Fibroblast of gingiva (primary cell): ENCODE data around the gene SRM.
"Not testable (repeated sequence)": the region's sequence is repeated elsewhere in the genome, so short reads cannot be mapped to it uniquely, and the experiment has no call there.

ENCODE experiments used
- DNase-seq: peaks from one replicate; pipeline ENCODE4 v3.0.0-alpha.2; 2011; ENCODE audit warnings: low read depth

Gene SRM

DNA sequence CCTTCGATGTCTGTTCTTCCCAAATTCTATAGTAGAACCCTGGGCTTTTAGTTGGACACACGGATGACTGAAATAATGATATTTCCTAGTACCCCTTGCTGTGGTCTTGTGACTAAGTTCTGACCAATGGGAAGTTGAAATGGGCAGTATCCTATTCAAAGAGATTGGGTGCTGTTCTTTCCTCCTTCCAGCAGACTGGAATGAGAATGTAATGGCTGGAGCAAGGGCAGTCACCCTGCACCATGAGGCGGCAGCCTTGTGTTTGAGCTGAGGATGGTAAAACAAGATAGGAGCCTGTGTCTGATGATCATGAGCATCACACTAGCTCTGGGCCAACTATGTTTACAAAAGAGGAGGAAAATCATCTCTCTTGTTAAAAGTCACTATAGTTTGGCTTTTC lies 5.1 kb upstream of the SRM start:
- DNase-seq, result no peak

GRCh38 chr1:11063937-11064537 lies 4.2 kb upstream of the SRM start:
- not testable (repeated sequence) for DNase-seq

DNA sequence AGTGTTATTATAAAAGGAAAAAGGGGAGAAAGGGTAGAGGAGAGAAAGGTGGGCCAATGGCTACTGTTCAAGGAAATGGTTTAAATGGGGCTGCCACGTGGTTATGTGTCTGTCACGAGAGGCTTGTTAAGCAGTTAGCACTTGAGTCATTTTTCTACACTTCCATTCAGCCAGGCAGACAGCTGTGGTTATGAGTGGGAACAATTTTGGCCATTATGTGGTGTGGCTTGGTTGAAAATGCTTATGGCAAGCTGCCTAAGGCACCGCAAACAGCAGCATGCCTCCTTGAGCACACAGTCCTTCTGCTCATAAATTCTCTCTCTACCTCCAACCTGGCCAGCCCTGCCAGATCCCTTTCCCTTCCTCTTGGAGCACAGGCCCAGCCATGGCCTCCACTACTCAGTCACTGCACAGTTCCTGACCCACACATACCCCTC lies 3.2 kb upstream of the SRM start:
- DNase-seq, result peak; percentile 15

GRCh38 chr1:11061652-11062365 lies 2.0 kb upstream of the SRM start:
- DNase-seq, result no peak

DNA sequence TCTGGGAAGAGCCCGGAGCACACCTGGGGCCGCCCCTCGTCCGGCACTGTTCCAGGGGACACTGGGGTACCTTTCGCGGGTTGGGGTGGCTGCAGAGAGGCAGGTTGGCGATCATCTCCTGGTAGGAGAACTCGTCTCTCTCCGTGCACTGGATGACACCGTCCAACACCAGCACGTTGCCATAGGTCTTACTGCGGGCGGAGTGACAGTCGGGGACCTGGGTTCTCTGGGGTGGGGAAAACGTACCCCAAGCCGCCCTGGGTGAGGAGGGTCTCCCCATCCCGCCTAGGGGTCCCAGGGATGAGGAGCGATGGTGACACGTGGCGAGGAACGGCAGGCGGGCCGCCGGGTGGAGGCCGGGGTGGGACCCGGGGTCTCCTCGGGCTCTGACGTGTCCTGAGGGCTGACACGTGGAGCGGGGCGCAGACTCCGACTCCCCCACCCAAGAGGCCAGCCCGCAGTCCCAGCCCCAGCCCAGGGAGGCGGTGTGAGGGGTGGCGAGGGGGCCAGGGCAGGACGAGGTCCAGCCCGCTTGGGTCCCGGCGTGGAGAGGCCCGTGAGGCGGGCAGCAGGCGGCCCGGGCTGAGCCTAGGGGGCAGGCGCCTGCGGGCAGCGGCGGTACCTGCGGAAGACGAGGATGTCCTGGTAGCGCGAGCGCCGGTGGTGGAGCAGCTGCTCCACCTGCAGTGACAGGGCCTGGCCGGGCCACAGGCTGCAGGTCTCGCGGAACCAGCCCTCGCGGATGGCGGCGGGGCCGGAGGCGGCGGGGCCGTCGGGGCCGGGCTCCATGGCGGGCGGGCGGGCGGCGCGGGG lies 457 bp downstream of the SRM start:
- no peak for DNase-seq

DNA sequence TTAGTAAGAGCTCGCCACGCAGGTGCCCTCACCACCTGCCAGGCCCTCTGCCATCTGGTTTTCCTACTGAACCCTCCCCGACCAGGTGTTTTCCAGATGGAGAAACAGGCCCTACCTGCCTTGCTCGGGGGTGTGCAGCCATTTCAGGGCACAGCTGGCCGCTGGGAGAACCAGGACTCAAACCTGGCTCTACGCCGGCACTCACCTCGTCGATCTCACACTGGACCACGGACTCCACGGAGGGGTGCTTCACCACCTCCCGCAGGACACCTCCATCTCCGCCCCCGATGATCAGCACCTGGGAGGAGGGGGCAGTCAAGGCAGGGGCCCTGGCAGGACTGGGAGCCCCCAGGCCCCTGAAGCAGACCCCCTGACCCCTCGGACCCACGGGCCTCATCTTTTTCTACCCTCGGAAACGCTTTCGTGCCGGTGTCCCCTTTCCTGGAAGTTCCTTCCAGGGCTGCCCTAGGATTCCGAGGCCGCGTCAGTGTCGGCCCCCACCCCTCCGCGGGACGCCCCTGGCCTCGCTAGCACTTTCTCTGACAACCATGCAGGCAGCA lies 1.1 kb downstream of the SRM start:
- no peak for DNase-seq

DNA sequence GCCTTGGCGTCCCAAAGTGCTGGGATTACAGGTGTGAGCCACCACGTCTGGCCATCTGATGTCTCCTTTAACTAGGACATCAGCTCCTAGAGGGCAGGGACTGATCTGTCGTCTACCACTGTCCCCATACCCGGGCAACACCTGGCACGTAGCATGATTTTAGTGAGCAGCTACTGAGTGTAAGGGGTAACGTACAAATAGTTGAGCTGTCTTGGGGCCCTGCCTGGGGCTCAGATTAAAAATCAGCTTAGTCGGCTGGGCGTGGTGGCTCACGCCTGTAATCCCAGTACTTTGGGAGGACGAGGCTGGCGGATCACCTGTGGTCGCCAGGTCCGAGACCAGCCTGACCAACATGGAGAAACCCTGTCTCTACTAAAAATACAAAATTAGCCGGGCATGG lies 1.8 kb downstream of the SRM start:
- DNase-seq, result no peak

GRCh38 chr1:11057477-11057876 lies 2.3 kb downstream of the SRM start:
- DNase-seq, result no peak

DNA sequence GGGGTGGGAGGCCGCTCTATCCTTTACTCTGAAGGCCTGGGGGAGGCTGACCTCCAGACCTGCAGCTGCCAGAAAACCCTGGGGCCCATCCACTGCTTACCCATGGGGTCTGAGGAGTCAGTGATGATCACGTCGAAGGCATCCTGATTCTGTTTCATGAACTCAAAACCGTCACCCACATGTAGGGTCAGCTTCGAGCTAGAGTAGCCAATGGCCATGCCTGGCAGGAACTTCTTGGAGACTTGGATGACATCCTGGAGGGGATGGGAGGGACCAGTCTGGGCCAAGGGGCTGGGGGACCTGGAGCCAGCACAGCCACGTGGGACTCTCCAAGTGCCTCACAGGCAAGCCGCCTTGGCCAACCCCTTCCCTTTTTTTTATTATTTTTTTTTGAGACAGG lies 3.3 kb downstream of the SRM start:
- no peak for DNase-seq

- no peak for DNase-seq
Measured at GRCh38 chr1:11055676-11056075, 4.1 kb downstream of the SRM start.

GRCh38 chr1:11054666-11055065 lies 5.2 kb downstream of the SRM start:
- DNase-seq, result no peak

- DNase-seq, result no peak
Measured at GRCh38 chr1:11054181-11054580, 5.6 kb downstream of the SRM start.

GRCh38 chr1:11053758-11054137 lies 6.1 kb downstream of the SRM start:
- DNase-seq, result no peak

DNA sequence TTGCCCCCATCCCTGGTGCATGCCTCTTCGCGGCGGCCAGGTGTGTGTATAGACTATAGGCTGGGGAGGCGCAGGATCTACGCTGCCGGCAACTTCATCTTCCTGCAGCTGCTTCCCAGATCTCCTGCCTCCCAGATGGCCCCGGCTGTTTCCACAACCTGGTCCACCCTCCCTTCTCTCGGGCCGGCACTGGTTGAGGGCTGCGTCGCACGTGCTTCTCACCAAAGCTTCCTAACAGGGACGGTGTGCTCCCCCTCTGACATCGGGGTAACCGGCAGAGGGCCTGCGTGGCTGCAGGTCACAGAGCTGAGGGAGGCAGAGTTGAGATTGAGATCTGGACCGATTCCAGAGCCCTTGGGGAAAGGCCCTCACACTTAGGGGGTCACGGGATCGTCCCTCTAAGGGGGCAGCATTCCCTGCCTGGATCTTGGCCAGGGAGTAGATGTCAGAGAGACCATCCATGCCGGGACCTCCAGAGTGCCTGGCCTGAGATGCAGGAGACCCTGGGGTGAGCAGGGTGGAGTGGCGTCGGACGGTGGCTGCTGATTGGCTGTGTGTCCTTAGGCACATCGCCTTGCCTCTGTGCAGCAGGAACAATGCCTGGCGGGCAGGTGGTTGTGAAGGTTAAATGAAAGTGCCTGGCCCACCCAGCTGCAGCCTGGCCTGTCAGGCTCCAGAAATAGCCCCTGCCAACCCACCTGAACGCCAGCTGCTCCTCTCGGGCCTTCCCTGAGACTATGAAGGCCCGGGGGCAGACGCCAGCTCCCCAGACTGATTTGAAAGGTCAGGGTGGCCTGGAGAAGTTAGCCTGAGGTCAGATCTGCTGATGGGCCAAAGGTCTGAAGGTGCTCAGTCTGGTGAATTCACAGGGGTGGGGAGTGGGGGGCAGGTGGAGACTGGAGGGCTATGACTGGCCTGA lies 6.7 kb downstream of the SRM start:
- no peak for DNase-seq

DNA sequence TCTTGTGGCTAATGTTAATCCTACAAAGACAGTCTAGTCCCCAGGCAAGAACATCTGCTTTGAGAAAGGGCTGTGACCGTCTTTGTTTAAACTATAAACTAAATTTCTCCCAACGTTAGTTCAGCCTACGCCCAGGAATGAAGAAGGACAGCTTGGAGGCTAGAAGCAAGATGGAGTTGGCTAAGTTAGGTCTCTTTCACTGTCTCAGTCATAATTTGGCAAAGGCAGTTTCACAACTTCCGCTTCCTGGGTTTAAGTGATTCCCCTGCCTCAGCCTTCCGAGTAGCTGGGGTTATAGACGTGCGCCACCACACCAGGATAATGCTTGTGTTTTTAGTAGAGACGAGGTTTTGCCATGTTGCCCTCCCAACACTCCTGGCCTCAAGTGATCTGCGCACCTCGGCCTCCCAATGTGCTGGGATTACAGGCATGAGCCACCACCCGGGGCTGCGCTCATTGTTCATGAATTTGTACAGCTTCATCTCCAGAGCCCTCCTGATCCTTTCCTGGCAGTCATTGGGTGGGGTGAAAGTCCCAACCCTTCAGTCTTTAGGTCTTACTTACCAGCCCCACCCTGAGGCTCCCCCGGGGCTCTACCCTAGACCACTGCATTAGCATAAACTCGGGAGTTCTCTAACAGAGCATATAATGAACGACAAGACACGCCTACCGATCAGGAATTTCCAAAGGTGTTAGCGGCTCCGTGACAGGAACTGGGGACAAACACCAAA lies 7.9 kb downstream of the SRM start:
- DNase-seq, result no peak

DNA sequence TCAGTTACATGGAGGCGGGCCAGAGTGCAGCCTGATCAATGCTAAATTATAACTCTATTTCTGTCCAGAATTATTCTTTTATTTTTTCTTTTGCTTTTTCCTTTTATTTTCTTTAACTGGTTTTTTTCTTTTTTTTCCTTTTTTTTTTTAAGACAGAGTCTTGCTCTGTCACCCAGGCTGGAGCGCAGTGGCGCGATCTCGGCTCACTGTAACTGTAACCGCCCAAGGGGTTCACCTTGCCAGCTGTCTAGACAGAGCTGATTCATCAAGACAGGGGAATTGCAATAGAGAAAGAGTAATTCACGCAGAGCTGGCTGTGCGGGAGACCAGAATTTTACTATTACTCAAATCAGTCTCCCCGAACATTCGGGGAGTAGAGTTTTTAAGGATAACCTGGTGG lies 8.7 kb downstream of the SRM start:
- DNase-seq, result not testable (repeated sequence)

DNA sequence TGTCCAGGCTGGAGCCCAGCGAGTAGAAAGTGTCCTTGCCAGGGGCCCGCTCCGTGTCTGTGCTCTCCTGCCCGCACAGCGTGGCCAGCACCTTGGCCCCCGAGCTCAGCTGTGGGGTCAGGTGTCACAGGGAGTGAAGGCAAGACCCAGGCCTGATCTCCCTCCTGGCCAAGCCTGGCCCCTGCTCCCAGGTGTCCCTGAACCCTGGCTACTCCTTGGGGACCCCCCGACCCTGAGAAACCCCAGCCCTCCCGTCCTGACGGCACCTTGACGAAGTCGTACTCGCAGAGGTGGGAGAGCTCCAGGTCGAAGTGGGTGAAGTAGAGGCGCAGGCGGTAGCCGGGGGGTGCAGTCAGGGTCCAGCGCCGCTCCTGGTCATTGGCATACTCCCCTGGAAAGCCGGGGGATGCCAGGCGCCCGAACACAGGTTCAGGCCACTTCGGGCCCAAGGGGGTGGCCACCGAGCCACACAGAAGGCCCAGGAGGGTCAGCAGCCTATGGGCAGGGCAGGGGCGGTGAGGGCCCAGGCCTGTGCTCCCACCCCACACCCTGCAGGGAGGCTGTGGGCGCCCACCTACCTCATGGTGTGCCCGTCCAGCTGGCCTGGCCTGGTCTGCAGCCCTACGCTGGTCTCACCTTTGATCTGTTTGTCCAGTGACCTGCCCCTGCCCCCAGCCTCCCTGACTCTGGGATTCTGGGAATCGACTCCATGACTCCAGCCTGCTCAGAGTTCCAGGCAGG lies 13.0 kb downstream of the SRM start, which contains the start of gene MASP2:
Gene MASP2, minus strand, starts transcription at position 615 of the 741 bp plus-strand sequence. Its CDS starts 32 bp downstream, at position 583.
- no peak for DNase-seq

DNA sequence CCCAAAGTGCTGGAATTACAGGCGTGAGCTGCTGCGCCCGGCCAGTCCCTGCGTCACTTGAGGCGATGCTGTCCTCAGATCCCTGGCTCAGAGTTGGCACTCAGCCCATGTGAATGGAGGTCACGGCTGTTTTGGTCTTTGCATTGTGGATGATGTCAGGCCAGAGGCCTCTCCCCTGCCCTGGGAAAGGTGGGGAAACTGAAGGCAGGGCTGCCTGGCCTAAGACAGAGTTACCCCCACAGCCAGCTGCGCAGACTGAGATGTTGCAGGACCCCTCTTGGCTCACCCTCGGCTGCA lies 13.6 kb downstream of the SRM start:
- no peak for DNase-seq

DNA sequence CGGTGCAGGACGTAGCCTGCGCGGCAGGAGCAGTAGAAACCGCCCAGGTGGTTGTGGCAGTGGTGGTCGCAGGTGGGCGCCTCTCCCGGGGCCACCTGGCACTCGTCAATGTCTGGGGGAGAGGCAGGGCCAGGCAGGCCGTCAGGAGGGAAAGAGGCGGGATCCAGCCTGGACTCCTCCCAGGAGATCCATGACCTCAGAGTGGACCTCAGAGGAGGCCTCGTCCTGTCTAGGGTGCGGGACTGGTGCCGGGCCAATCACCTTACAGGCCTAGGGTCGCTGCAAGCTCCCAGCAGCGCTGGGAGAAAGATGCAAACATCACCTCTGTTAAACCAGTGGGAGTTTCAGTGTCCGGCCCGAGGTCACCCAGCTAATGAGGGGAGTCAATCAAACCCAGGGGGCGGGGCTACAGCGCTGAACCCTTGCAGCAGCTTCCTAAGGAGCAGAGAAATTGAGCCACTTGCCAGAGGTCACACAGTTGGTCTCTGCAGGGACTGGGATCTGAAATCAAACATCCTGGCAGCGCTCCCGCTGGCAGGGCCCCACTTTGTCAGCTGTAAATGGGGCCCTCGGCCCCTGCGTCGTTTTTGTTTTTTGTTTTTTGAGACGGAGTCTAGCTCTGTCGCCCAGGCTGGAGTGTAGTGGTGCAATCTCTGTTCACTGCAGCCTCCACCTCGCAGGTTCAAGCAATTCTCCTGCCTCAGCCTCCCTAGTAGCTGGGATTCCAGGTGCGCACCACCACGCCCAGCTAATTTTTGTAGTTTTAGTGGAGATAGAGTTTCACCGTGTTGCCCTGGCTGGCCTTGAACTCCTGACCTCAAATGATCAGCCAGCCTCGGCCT lies 14.2 kb downstream of the SRM start:
- no peak for DNase-seq
